OCI-LY7 (cell line): ENCODE data around the gene CMSS1. TPM values are rescaled to one million over a fixed set of nuclear protein-coding genes. Genes with fewer than 3 reads are reported as not detected.

Source experiments
- BruUV-seq: library from RNA; stranded (reverse); fragments of 400-500 nt; replicated peaks from 2 replicates; lab custom pipeline; 2021; lab: Mats Ljungman, UMichigan
- CTCF ChIA-PET: fragments of 300-600 bp; sonication (Branson Sonifier 250); formaldehyde crosslinking; loops from one replicate; lab custom pipeline; 2022; ENCODE audit warnings: antibody characterized with exemption; ENCODE audit not compliant: unreplicated experiment; lab: Charles Lee
- POLR2A ChIA-PET: fragments of 300-600 bp; sonication (Branson Sonifier 250); formaldehyde crosslinking; loops from one replicate; lab custom pipeline; 2022; ENCODE audit warnings: antibody characterized with exemption; lab: Charles Lee
- DNase-seq: peaks from one replicate; pipeline ENCODE4 v3.0.0-alpha.2; 2015; ENCODE audit warnings: low spot score
- H2AFZ ChIP-seq: fragments of 200-600 bp; sonication (generic), shearing (Covaris generic); 2 replicates; pipeline ENCODE4 v1.6.1; 2014; ENCODE audit warnings: mild to moderate bottlenecking, antibody characterized with exemption, low read length, moderate library complexity
- H3K27ac ChIP-seq: fragments of 200-600 bp; sonication (generic); 2 replicates; pipeline ENCODE4 v1.5.1; 2014; ENCODE audit warnings: mixed run types, low read depth, mild to moderate bottlenecking, moderate library complexity, low read length, inconsistent platforms; ENCODE audit not compliant: poor library complexity, severe bottlenecking
- H3K36me3 ChIP-seq: fragments of 200-600 bp; sonication (generic); 2 replicates; pipeline ENCODE4 v1.6.1; 2014; ENCODE audit warnings: mild to moderate bottlenecking, antibody characterized with exemption, low read length, moderate library complexity, mixed read lengths; ENCODE audit not compliant: insufficient read depth
- H3K4me1 ChIP-seq: fragments of 200-600 bp; sonication (generic); 2 replicates; pipeline ENCODE4 v1.5.1; 2014; ENCODE audit warnings: mild to moderate bottlenecking, low read length; ENCODE audit not compliant: insufficient read depth, poor library complexity, severe bottlenecking
- H3K4me2 ChIP-seq: fragments of 200-600 bp; sonication (generic); 2 replicates; pipeline ENCODE4 v1.6.1; 2014; ENCODE audit warnings: mild to moderate bottlenecking, low read length
- H3K4me3 ChIP-seq: fragments of 200-600 bp; sonication (generic); 2 replicates; pipeline ENCODE4 v1.5.1; 2014; ENCODE audit warnings: mild to moderate bottlenecking, low read depth, low read length; ENCODE audit not compliant: poor library complexity, severe bottlenecking
- H3K79me2 ChIP-seq: fragments of 200-600 bp; sonication (generic); 2 replicates; pipeline ENCODE4 v1.6.1; 2016; ENCODE audit warnings: low read depth, mild to moderate bottlenecking, low read length, moderate library complexity, mixed read lengths; ENCODE audit not compliant: insufficient read depth
- H3K9me2 ChIP-seq: fragments of 200-600 bp; sonication (generic); 2 replicates; pipeline ENCODE4 v1.6.1; 2016; ENCODE audit warnings: mild to moderate bottlenecking, low read length, mixed read lengths; ENCODE audit not compliant: insufficient read depth
- H3K9me3 ChIP-seq: fragments of 200-600 bp; sonication (generic); 2 replicates; pipeline ENCODE4 v1.6.1; 2014; ENCODE audit warnings: mild to moderate bottlenecking, mixed run types, low read length, mixed read lengths
- H4K20me1 ChIP-seq: fragments of 200-600 bp; sonication (generic); 2 replicates; pipeline ENCODE4 v1.6.1; 2014; ENCODE audit warnings: mild to moderate bottlenecking, antibody characterized with exemption, low read length, moderate library complexity, mixed read lengths; ENCODE audit not compliant: insufficient read depth
- CTCF ChIP-seq: fragments of 200-600 bp; sonication (generic); conservative IDR thresholded peaks from 2 replicates; pipeline ENCODE4 v1.5.1; 2014; ENCODE audit warnings: mild to moderate bottlenecking, antibody characterized with exemption, low read length, moderate library complexity, mixed read lengths
- EZH2phosphoT487 ChIP-seq: fragments of 200-600 bp; sonication (generic); IDR thresholded peaks from 2 replicates; pipeline ENCODE4 v1.6.1; 2018; ENCODE audit warnings: low read depth, borderline replicate concordance, mild to moderate bottlenecking, mixed run types, antibody characterized with exemption, low read length, moderate library complexity, mixed read lengths
- intact Hi-C: fragments of 100-400 bp; cut with micrococcal nuclease; formaldehyde crosslinking; loops from one replicate; pipeline ENCODE4 v1.10.0; 2022; ENCODE audit not compliant: unreplicated experiment
- total RNA-seq, 2 experiments: library from RNA; depleted of rRNA in 1 of 2; stranded (reverse); fragments of >200 nt in 1 of 2; shearing (Covaris generic) in 1 of 2; gene quantifications; 2 replicates each; pipeline ENCODE4 v1.2.3, GENCODE V29; 2014 to 2022

Gene CMSS1
- total RNA-seq, 2 experiments from 2014 or later: 25.7 to 46.6 TPM

- ChIA-PET CTCF (no interaction called here), POLR2A (interaction anchor here (0.6 kb wide), 1 partner anchor 85 kb away, joined by 4 read pairs; no protein-coding TSS in a partner anchor)
- no peaks in the 10 kb centered on the region for H3K4me1 ChIP-seq
- no peak overlapping the region for H3K4me3 ChIP-seq
- TF ChIP-seq EZH2phosphoT487 (no peak), CTCF (no peak)
- H3K36me3 ChIP-seq: no peaks in the 10 kb centered on the region
- BruUV-seq: no TSS peak
- no peak overlapping the region for H3K4me2 ChIP-seq
- H2AFZ ChIP-seq: no peak overlapping the region
- DNase-seq: no peak
- H3K79me2 ChIP-seq: no peaks in the 10 kb centered on the region
- H3K9me2 ChIP-seq: no peaks in the 10 kb centered on the region
- H4K20me1 ChIP-seq: no peaks in the 10 kb centered on the region
- H3K27ac ChIP-seq: no peak overlapping the region
- intact Hi-C loops: no loop called here
- no peaks in the 10 kb centered on the region for H3K9me3 ChIP-seq
Observed at GRCh38 chr3:99928771-99929744, 111.4 kb downstream of the CMSS1 start.

GRCh38 chr3:99929745-99930139 lies 112.1 kb downstream of the CMSS1 start:
- no peak overlapping the region for H3K4me2 ChIP-seq
- no peaks in the 10 kb centered on the region for H3K9me3 ChIP-seq
- no peak overlapping the region for H3K4me3 ChIP-seq
- H3K36me3 ChIP-seq: no peaks in the 10 kb centered on the region
- TF ChIP-seq CTCF (no peak), EZH2phosphoT487 (no peak)
- H3K9me2 ChIP-seq: no peaks in the 10 kb centered on the region
- H3K4me1 ChIP-seq: no peaks in the 10 kb centered on the region
- H3K27ac ChIP-seq: no peak overlapping the region
- no peak overlapping the region for H2AFZ ChIP-seq
- H4K20me1 ChIP-seq: no peaks in the 10 kb centered on the region
- POLR2A ChIA-PET: no interaction called here
- DNase-seq: no peak
- H3K79me2 ChIP-seq: no peaks in the 10 kb centered on the region
- intact Hi-C loops: no loop called here
- no TSS peak for BruUV-seq
- CTCF ChIA-PET: no interaction called here

- Histone ChIP-seq H2AFZ (no peak overlapping the region), H3K9me3 (no peaks in the 10 kb centered on the region), H4K20me1 (no peaks in the 10 kb centered on the region), H3K4me3 (no peak overlapping the region), H3K27ac (no peak overlapping the region), H3K36me3 (no peaks in the 10 kb centered on the region), H3K4me1 (no peaks in the 10 kb centered on the region), H3K79me2 (no peaks in the 10 kb centered on the region), H3K4me2 (no peak overlapping the region), H3K9me2 (no peaks in the 10 kb centered on the region)
- no TSS peak for BruUV-seq
- DNase-seq: no peak
- TF ChIP-seq EZH2phosphoT487 (no peak), CTCF (no peak)
- intact Hi-C loops: no loop called here
- ChIA-PET POLR2A (no interaction called here), CTCF (no interaction called here)
Observed at GRCh38 chr3:99931059-99931458, 113.4 kb downstream of the CMSS1 start.
